Measurements from ENCODE around the gene PLEKHH2. TPM values are rescaled to one million over a fixed set of nuclear protein-coding genes. Genes with fewer than 3 reads are reported as not detected.

The PLEKHH2 gene
- polyA plus RNA-seq, 1 experiment: 2.2 TPM

DNA sequence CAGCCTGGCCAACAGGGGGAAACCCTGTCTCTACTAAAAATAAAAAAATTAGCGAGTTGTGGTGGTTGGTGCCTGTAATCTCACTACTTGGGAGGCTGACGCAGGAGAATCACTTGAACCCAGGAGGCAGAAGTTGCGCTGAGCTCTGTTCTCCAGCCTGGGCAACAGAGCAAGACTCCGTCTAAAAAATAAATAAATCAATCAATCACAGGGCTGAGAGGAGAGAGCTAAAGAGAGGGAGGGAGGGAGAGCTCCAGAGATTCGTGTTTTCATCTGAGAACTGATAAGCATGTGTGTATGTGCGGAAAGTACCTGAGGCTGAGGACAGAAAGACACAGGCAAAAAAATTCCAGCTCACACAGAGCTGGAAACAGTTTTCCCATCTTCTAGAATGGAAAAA is 99.6 kb downstream of the PLEKHH2 start:
- no peaks in the 10 kb centered on the region for H3K36me3 ChIP-seq (ENCODE audit: control insufficient read depth, insufficient read depth, low read length)
- TF ChIP-seq CTCF (IDR thresholded peaks at IDR 0.05; ENCODE audit: insufficient read depth, low read depth, low read length): no peak
- no peak overlapping the region for H3K4me3 ChIP-seq (ENCODE audit: low read depth, low read length)
- no peaks in the 10 kb centered on the region for H3K27me3 ChIP-seq (ENCODE audit: control insufficient read depth, insufficient read depth, low read length)
- ChIA-PET POLR2A (no interaction called here), CTCF (interaction anchor here (1.0 to 1.5 kb wide), 2 partner anchors 28 to 62 kb away, joined by 3 to 4 read pairs; no protein-coding TSS in a partner anchor)
- no peak for DNase-seq (ENCODE audit: low read depth)

DNA sequence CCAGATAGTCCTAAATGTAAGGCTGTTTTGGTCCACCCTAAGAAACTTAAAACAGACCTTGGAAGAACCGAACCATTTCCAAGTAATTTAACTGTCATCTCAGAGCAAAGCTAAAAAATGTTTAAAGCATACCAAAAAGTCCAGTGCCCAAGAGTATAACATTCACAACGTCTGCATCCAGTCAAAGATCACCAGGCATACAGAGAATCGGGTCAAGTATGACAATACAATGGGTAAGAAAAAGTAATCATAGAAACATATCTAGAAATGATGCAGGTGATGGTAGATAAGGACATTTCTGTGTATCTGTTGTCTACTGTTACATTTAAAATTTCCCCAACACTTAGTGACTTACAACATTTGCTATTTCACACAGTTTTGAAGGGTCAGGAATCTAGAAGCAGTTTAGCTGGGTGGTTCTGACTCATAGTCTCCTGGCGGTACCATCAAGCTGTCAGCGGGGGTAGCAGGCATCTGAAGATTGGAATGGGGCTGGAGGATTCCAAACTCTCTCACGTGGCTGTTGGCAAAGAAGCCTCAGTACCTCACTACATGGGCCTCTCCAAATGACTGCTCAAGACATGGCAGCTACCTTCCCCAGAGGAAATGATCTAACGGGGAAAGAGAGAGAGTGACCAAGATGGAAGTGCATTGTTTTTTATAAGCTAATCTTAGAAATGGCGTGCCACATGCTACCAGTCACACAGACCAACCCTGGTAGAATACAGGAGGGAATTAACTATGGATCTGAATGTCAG is 100.2 kb downstream of the PLEKHH2 start:
- Histone ChIP-seq H3K27me3 (ENCODE audit: control insufficient read depth, insufficient read depth, low read length) (no peaks in the 10 kb centered on the region), H3K36me3 (ENCODE audit: control insufficient read depth, insufficient read depth, low read length) (no peaks in the 10 kb centered on the region), H3K4me3 (ENCODE audit: low read depth, low read length) (no peak overlapping the region)
- TF ChIP-seq CTCF (IDR thresholded peaks at IDR 0.05; ENCODE audit: insufficient read depth, low read depth, low read length): no peak
- ChIA-PET POLR2A (no interaction called here), CTCF (interaction anchor here (1.0 to 1.5 kb wide), 2 partner anchors 28 to 61 kb away, joined by 3 to 4 read pairs; no protein-coding TSS in a partner anchor)
- peak; percentile 57 for DNase-seq (ENCODE audit: low read depth)

DNA sequence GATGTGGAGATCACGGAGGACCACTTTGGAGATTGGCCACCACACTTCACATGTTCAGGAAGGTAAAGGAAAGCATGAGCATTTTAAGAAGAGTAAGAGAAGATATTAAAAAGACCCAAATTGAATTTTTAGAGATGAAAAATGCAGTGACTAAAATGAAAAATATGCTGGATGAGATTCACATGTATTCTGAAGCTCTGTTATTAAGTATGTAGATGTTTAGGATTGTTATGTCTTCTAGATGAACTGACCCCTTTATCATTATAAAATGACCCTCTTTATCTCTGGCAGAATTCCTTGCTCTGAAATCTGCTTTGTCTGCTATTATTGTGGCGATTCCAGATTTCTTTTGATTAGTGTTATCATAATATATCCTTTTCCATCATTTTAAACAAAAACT is 100.8 kb downstream of the PLEKHH2 start:
- CTCF ChIA-PET: interaction anchor here (0.8 to 1.5 kb wide), 2 partner anchors 24 to 27 kb away, joined by 3 read pairs; no protein-coding TSS in a partner anchor
- H3K27me3 ChIP-seq (ENCODE audit: control insufficient read depth, insufficient read depth, low read length): no peaks in the 10 kb centered on the region
- H3K4me3 ChIP-seq (ENCODE audit: low read depth, low read length): no peak overlapping the region
- H3K36me3 ChIP-seq (ENCODE audit: control insufficient read depth, insufficient read depth, low read length): no peaks in the 10 kb centered on the region
- POLR2A ChIA-PET: no interaction called here
- TF ChIP-seq CTCF (IDR thresholded peaks at IDR 0.05; ENCODE audit: insufficient read depth, low read depth, low read length): no peak
- DNase-seq (ENCODE audit: low read depth): no peak

GRCh38 chr2:43738257-43738656 is 101.2 kb downstream of the PLEKHH2 start:
- Histone ChIP-seq H3K27me3 (ENCODE audit: control insufficient read depth, insufficient read depth, low read length) (no peaks in the 10 kb centered on the region), H3K36me3 (ENCODE audit: control insufficient read depth, insufficient read depth, low read length) (no peaks in the 10 kb centered on the region), H3K4me3 (ENCODE audit: low read depth, low read length) (no peak overlapping the region)
- DNase-seq (ENCODE audit: low read depth): no peak
- ChIA-PET POLR2A (no interaction called here), CTCF (interaction anchor here (0.8 kb wide), 1 partner anchor 24 kb away, joined by 3 read pairs; no protein-coding TSS in a partner anchor)
- TF ChIP-seq CTCF (IDR thresholded peaks at IDR 0.05; ENCODE audit: insufficient read depth, low read depth, low read length): no peak

DNA sequence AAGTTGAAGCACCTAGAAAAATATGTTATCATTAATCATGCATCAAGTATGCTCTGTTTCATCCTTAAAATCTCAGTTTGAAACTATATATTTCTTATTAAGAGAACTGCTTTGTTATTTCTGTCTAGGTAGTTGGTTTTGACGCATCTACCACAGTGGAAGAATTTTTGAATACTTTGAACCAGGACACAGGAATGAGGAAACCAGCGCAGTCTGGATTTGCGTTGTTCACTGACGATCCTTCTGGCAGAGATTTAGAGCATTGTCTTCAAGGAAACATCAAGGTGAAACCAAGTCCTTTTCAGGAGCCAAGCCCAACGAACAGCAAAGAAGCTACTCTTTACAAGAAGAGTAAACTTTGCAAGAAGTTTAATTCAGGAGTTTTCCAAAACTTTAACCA is 106.6 kb downstream of the PLEKHH2 start:
- Histone ChIP-seq H3K36me3 (ENCODE audit: control insufficient read depth, insufficient read depth, low read length) (no peaks in the 10 kb centered on the region), H3K27me3 (ENCODE audit: control insufficient read depth, insufficient read depth, low read length) (no peaks in the 10 kb centered on the region), H3K4me3 (ENCODE audit: low read depth, low read length) (no peak overlapping the region)
- ChIA-PET POLR2A (no interaction called here), CTCF (no interaction called here)
- no peak for TF ChIP-seq CTCF (IDR thresholded peaks at IDR 0.05; ENCODE audit: insufficient read depth, low read depth, low read length)
- DNase-seq (ENCODE audit: low read depth): no peak
